GM12801 (cell line): ENCODE measurements around the gene RBM19.

ENCODE experiments used
- CTCF ChIP-seq: IDR thresholded peaks from one replicate; pipeline ENCODE4 v1.5.1; 2011; ENCODE audit warnings: control low read depth; ENCODE audit not compliant: insufficient read length; ENCODE audit errors: extremely low read depth

The RBM19 gene

GRCh38 chr12:113880326-113880725 is 85.8 kb downstream of the RBM19 start:
- no peak for TF ChIP-seq CTCF

GRCh38 chr12:113879658-113880057 is 86.5 kb downstream of the RBM19 start:
- TF ChIP-seq CTCF = no peak

- TF ChIP-seq CTCF = no peak
Observed at GRCh38 chr12:113877607-113878006, 88.5 kb downstream of the RBM19 start.

- no peak for TF ChIP-seq CTCF
Observed at GRCh38 chr12:113876160-113876559, 90.0 kb downstream of the RBM19 start.

GRCh38 chr12:113875691-113876090 is 90.4 kb downstream of the RBM19 start:
- no peak for TF ChIP-seq CTCF

- no peak for TF ChIP-seq CTCF
Observed at GRCh38 chr12:113874999-113875561, 91.0 kb downstream of the RBM19 start.

- TF ChIP-seq CTCF = no peak
Observed at GRCh38 chr12:113874326-113874725, 91.8 kb downstream of the RBM19 start.
